SU-DHL-6 (cell line): ENCODE data around the gene ZNF655.

Experiments used
- H2AFZ ChIP-seq: fragments of 200-600 bp; sonication (generic); 2 replicates; pipeline ENCODE4 v1.6.1; 2014; ENCODE audit warnings: low read depth, mild to moderate bottlenecking, moderate library complexity, mixed read lengths, antibody characterized with exemption, low read length; ENCODE audit not compliant: severe bottlenecking
- H3F3A ChIP-seq: fragments of 200-600 bp; shearing (Covaris generic); 2 replicates; pipeline ENCODE4 v1.6.0; 2016; ENCODE audit warnings: antibody characterized with exemption, mild to moderate bottlenecking; ENCODE audit not compliant: insufficient read depth
- H3K27ac ChIP-seq: fragments of 200-600 bp; sonication (generic); 2 replicates; pipeline ENCODE4 v1.5.1; 2016; ENCODE audit warnings: low read depth, mild to moderate bottlenecking, low read length, moderate library complexity, mixed read lengths
- H3K27me3 ChIP-seq: fragments of 200-600 bp; sonication (generic), shearing (Covaris generic); 2 replicates; pipeline ENCODE4 v1.6.0; 2014; ENCODE audit warnings: mild to moderate bottlenecking, low read length
- H3K36me3 ChIP-seq: fragments of 200-600 bp; sonication (generic); 2 replicates; pipeline ENCODE4 v1.6.1; 2014; ENCODE audit warnings: mild to moderate bottlenecking, low read length, mixed read lengths
- H3K4me2 ChIP-seq: fragments of 300-600, 200-600 bp; shearing (Covaris generic), sonication (generic); 2 replicates; pipeline ENCODE4 v1.6.0; 2014; ENCODE audit warnings: low read length, low read depth, mild to moderate bottlenecking; ENCODE audit not compliant: poor library complexity, severe bottlenecking
- H3K4me3 ChIP-seq: fragments of 200-600 bp; sonication (generic); 2 replicates; pipeline ENCODE4 v1.5.1; 2014; ENCODE audit warnings: antibody characterized with exemption, low read length, mild to moderate bottlenecking, mixed read lengths; ENCODE audit not compliant: insufficient read depth, poor library complexity, severe bottlenecking
- H3K79me2 ChIP-seq: fragments of 200-600 bp; sonication (generic); 2 replicates; pipeline ENCODE4 v1.6.1; 2014; ENCODE audit warnings: mild to moderate bottlenecking, low read length, moderate library complexity; ENCODE audit not compliant: insufficient read depth
- H3K9ac ChIP-seq: fragments of 200-600 bp; sonication (generic); 2 replicates; pipeline ENCODE4 v1.7.0; 2014; ENCODE audit warnings: mild to moderate bottlenecking, low read length
- H3K9me2 ChIP-seq: fragments of 200-600 bp; sonication (generic); replicated peaks from 2 replicates; pipeline ENCODE4 v1.6.1; 2014; ENCODE audit warnings: low read length; ENCODE audit not compliant: insufficient read depth
- H3K9me3 ChIP-seq: fragments of 200-600 bp; sonication (generic); 2 replicates; pipeline ENCODE4 v1.6.1; 2014; ENCODE audit warnings: low read length, mixed read lengths; ENCODE audit not compliant: insufficient read depth
- H4K20me1 ChIP-seq: fragments of 200-600 bp; sonication (generic); 2 replicates; pipeline ENCODE4 v1.6.1; 2014; ENCODE audit warnings: low read depth, mild to moderate bottlenecking, antibody characterized with exemption, low read length, moderate library complexity, mixed read lengths
- CTCF ChIP-seq: fragments of 200-600 bp; sonication (generic); IDR thresholded peaks from one replicate; pipeline ENCODE4 v1.5.1; 2017; ENCODE audit warnings: antibody characterized with exemption, mild to moderate bottlenecking, low read length, moderate library complexity; ENCODE audit not compliant: insufficient read depth, poor library complexity, severe bottlenecking
- EZH2phosphoT487 ChIP-seq: fragments of 200-600 bp; sonication (generic), shearing (Covaris generic); conservative IDR thresholded peaks from 2 replicates; pipeline ENCODE4 v1.6.1; 2018; ENCODE audit warnings: mild to moderate bottlenecking, antibody characterized with exemption, low read length, moderate library complexity, mixed read lengths

ZNF655 gene

GRCh38 chr7:99605527-99605926 is 47.1 kb downstream of the ZNF655 start:
- Histone ChIP-seq H3F3A (no peaks in the 10 kb centered on the region), H3K9me2 (no peaks in the 10 kb centered on the region), H3K4me3 (no peak overlapping the region), H3K9ac (no peak overlapping the region), H3K79me2 (no peaks in the 10 kb centered on the region), H4K20me1 (no peaks in the 10 kb centered on the region), H3K36me3 (no peaks in the 10 kb centered on the region), H3K27ac (no peak overlapping the region), H3K4me2 (no peak overlapping the region), H3K9me3 (no peaks in the 10 kb centered on the region), H2AFZ (no peak overlapping the region), H3K27me3 (0 out of 2 replicates have a peak, but pooled peaks cover 3% of the 10 kb centered on the region)
- no peak for TF ChIP-seq EZH2phosphoT487
- TF ChIP-seq CTCF = no peak

GRCh38 chr7:99606531-99606930 is 48.1 kb downstream of the ZNF655 start:
- no peaks in the 10 kb centered on the region for H3K9me3 ChIP-seq
- H3K9me2 ChIP-seq = no peaks in the 10 kb centered on the region
- no peaks in the 10 kb centered on the region for H3F3A ChIP-seq
- 0 out of 2 replicates have a peak, but pooled peaks cover 3% of the 10 kb centered on the region for H3K27me3 ChIP-seq
- H4K20me1 ChIP-seq = no peaks in the 10 kb centered on the region
- no peak overlapping the region for H3K9ac ChIP-seq
- H3K36me3 ChIP-seq = no peaks in the 10 kb centered on the region
- no peak overlapping the region for H2AFZ ChIP-seq
- H3K79me2 ChIP-seq = no peaks in the 10 kb centered on the region
- no peak overlapping the region for H3K27ac ChIP-seq
- no peak overlapping the region for H3K4me3 ChIP-seq
- TF ChIP-seq CTCF (no peak), EZH2phosphoT487 (no peak)
- no peak overlapping the region for H3K4me2 ChIP-seq

GRCh38 chr7:99607548-99607947 is 49.1 kb downstream of the ZNF655 start:
- Histone ChIP-seq H3F3A (no peaks in the 10 kb centered on the region), H4K20me1 (no peaks in the 10 kb centered on the region), H2AFZ (no peak overlapping the region), H3K27ac (no peak overlapping the region), H3K9ac (no peak overlapping the region), H3K4me2 (no peak overlapping the region), H3K4me3 (no peak overlapping the region), H3K36me3 (no peaks in the 10 kb centered on the region), H3K27me3 (0 out of 2 replicates have a peak, but pooled peaks cover 3% of the 10 kb centered on the region), H3K9me2 (no peaks in the 10 kb centered on the region), H3K79me2 (no peaks in the 10 kb centered on the region), H3K9me3 (no peaks in the 10 kb centered on the region)
- TF ChIP-seq CTCF (no peak), EZH2phosphoT487 (no peak)

GRCh38 chr7:99614495-99614894 is 56.1 kb downstream of the ZNF655 start:
- no peak for TF ChIP-seq EZH2phosphoT487
- no peak for TF ChIP-seq CTCF
- no peak overlapping the region for H3K9ac ChIP-seq
- H2AFZ ChIP-seq = no peak overlapping the region
- H3F3A ChIP-seq = 0 out of 2 replicates have a peak, but pooled peaks cover 10% of the 10 kb centered on the region
- H3K27ac ChIP-seq = no peak overlapping the region
- no peaks in the 10 kb centered on the region for H4K20me1 ChIP-seq
- H3K27me3 ChIP-seq = no peaks in the 10 kb centered on the region
- 0 out of 2 replicates have a peak, but pooled peaks cover 4% of the 10 kb centered on the region for H3K36me3 ChIP-seq
- no peak overlapping the region for H3K4me3 ChIP-seq
- peaks cover 14% of the 10 kb centered on the region for H3K79me2 ChIP-seq
- no peaks in the 10 kb centered on the region for H3K9me3 ChIP-seq
- no peak overlapping the region for H3K4me2 ChIP-seq
- H3K9me2 ChIP-seq = no peaks in the 10 kb centered on the region
